Keratinocyte (primary cell): Measurements from ENCODE around the gene RETSAT. TPM values are rescaled to one million over a fixed set of nuclear protein-coding genes. Genes with fewer than 3 reads are reported as not detected.

Source experiments
- DNase-seq: peaks from one replicate; pipeline ENCODE4 v3.0.0-alpha.2; 2011; ENCODE audit warnings: low read depth, missing footprints, low spot score
- FAIRE-seq: peaks from 2 replicates; lab custom pipeline; 2011; peaks lifted over from hg19 to GRCh38; lab: Jason Lieb, UNC
- H2AFZ ChIP-seq: 2 replicates; pipeline ENCODE4 v1.6.0; 2012; ENCODE audit warnings: low read length, control low read depth, inconsistent platforms; ENCODE audit not compliant: control insufficient read depth
- H3K27ac ChIP-seq: 2 replicates; pipeline ENCODE4 v1.5.1; 2011; ENCODE audit warnings: low read length; ENCODE audit not compliant: control insufficient read depth, insufficient read depth
- H3K27me3 ChIP-seq: 3 replicates; pipeline ENCODE4 v1.6.0; 2011; ENCODE audit warnings: low read length; ENCODE audit not compliant: control insufficient read depth, insufficient read depth; ENCODE audit errors: extremely low read depth
- H3K36me3 ChIP-seq, 2 experiments: 2 replicates in 1 of 2; 3 replicates in 1 of 2; pipeline ENCODE4 v1.5.1; 2011; ENCODE audit warnings: low read length in 2 of 2, mild to moderate bottlenecking in 1 of 2; ENCODE audit not compliant: control insufficient read depth in 2 of 2, insufficient read depth in 2 of 2; ENCODE audit errors: extremely low read depth in 1 of 2
- H3K4me1 ChIP-seq: 3 replicates; pipeline ENCODE4 v1.5.1; 2011; ENCODE audit warnings: low read length; ENCODE audit not compliant: control insufficient read depth, insufficient read depth; ENCODE audit errors: extremely low read depth
- H3K4me2 ChIP-seq: 3 replicates; pipeline ENCODE4 v1.6.0; 2011; ENCODE audit warnings: low read depth, low read length; ENCODE audit not compliant: control insufficient read depth, insufficient read depth; ENCODE audit errors: extremely low read depth
- H3K4me3 ChIP-seq, 3 experiments: fragments of 200-600 bp in 1 of 3; sonication (generic) in 1 of 3; 2 replicates in 2 of 3; 3 replicates in 1 of 3; pipeline ENCODE4 v1.5.1; 2011 to 2016; ENCODE audit warnings: low read length in 3 of 3, mild to moderate bottlenecking in 3 of 3, control low read depth in 2 of 3, inconsistent platforms in 1 of 3, low read depth in 1 of 3, mixed read lengths in 1 of 3, mixed run types in 1 of 3, moderate library complexity in 1 of 3; ENCODE audit not compliant: control insufficient read depth in 2 of 3, insufficient read depth in 2 of 3; ENCODE audit errors: extremely low read depth in 1 of 3
- H3K79me2 ChIP-seq: 2 replicates; pipeline ENCODE4 v1.6.0; 2012; ENCODE audit warnings: low read length; ENCODE audit not compliant: control insufficient read depth, insufficient read depth
- H3K9ac ChIP-seq: 3 replicates; pipeline ENCODE4 v1.6.0; 2011; ENCODE audit warnings: low read length; ENCODE audit not compliant: control insufficient read depth, insufficient read depth; ENCODE audit errors: extremely low read depth
- H3K9me1 ChIP-seq: 3 replicates; pipeline ENCODE4 v1.6.0; 2011; ENCODE audit warnings: low read length; ENCODE audit not compliant: control insufficient read depth, insufficient read depth; ENCODE audit errors: extremely low read depth
- H3K9me3 ChIP-seq: 2 replicates; pipeline ENCODE4 v1.5.1; 2012; ENCODE audit warnings: low read depth, low read length; ENCODE audit not compliant: control insufficient read depth
- H4K20me1 ChIP-seq: 3 replicates; pipeline ENCODE4 v1.6.0; 2011; ENCODE audit warnings: low read length; ENCODE audit not compliant: control insufficient read depth, insufficient read depth; ENCODE audit errors: extremely low read depth
- CTCF ChIP-seq, 3 experiments: IDR thresholded peaks in 1 of 3; conservative IDR thresholded peaks in 1 of 3; optimal IDR thresholded peaks in 1 of 3; 2 replicates in 2 of 3; 3 replicates in 1 of 3; pipeline versions ENCODE3 to v1.5.1; 2011; ENCODE audit warnings: low read length in 3 of 3, mild to moderate bottlenecking in 3 of 3, moderate library complexity in 2 of 3, control low read depth in 1 of 3, inconsistent platforms in 1 of 3; ENCODE audit not compliant: insufficient read depth in 2 of 3; ENCODE audit errors: extremely low read depth in 1 of 3
- EZH2 ChIP-seq: IDR thresholded peaks from one replicate; pipeline ENCODE4 v1.6.1; 2012; ENCODE audit warnings: inconsistent platforms, mild to moderate bottlenecking, low read length, moderate library complexity
- dilution Hi-C: fragments of 300-500 bp; cut with MboI; formaldehyde crosslinking; loops from one replicate; pipeline ENCODE4 v1.7.0; 2020; ENCODE audit warnings: low sequenced_read_pairs; ENCODE audit not compliant: extremely low pct_ligation_motif_present
- polyA plus RNA-seq, 5 experiments: library from polyadenylated mRNA; depleted of rRNA in 3 of 5; stranded (reverse) in 3 of 5; stranded (forward) in 1 of 5; unstranded in 1 of 5; fragments of >200 nt; gene quantifications; 1 replicate in 1 of 5; 2 replicates in 3 of 5; 3 replicates in 1 of 5; pipeline versions ENCODE4 v1.2.1 to v1.2.3, GENCODE V29; 2011 to 2012; ENCODE audit warnings: missing spikeins in 2 of 5, low read depth in 1 of 5, low replicate concordance in 1 of 5

RETSAT gene
- polyA plus RNA-seq, 1 donor (not counting 4 experiments of a cell fraction or from before 2014, with no cell fraction given): 74.0 TPM

DNA sequence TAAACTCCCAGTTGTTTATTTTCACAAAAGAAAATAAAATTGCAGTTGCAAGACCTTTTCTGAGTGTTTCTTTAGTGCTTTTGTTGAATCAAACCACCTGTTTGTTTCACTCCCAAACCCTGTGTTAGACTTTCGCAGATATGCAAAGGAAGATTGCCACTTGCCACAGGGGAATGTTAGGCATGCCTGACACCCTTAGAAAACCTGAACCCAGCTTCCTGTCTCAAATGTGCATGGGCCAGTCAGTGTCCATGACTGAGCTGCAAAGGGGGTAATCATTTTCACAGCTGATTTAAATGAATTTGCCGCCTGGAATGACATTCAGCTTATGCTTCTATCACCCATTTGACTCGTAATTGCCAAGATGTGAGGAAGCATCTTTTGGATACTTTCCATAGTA is 44.0 kb downstream of the RETSAT start:
- dilution Hi-C loops: loop anchor here (10.0 kb wide), 1 partner anchor 54 kb away; no protein-coding TSS in a partner anchor
- H3K36me3 ChIP-seq: peaks cover 0 to 24% of the 10 kb centered on the region in 2 experiments
- no peak overlapping the region for H3K4me3 ChIP-seq

DNA sequence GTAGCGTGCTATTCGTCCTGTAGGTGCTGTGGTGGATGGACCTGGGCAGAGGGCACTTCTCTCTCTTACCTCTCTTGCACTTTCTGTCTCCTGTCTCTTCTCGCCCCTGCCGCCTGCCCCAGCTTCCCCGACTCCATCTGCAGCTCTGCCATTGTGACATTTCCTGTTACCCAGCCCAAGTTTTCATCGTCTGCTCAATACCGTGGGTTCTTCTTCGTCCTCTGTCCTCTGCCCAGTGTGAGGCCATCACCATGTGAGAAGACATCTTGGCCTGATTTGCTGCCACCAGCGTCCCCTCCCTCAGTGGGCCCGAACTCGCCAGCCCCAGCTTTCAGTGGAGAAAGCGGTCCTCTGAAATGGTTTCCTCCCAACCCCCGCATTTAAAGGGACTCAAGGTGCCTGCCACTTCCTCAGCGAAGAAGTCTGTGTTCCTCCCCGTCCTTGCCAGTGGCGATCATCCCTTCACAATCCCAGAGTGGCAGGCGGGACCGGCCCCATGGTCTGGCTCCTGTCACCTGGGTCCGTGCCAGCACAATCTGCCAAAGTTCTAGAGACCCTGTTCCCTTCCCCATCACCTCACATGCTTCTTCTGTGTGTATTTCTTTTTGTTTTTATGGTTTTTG is 44.5 kb downstream of the RETSAT start:
- Histone ChIP-seq H3K4me3 (no peak overlapping the region), H3K4me2 (no peak overlapping the region), H3K27me3 (no peaks in the 10 kb centered on the region), H3K9ac (no peak overlapping the region), H2AFZ (no peak overlapping the region), H3K9me1 (no peaks in the 10 kb centered on the region), H3K36me3 (peaks cover 0 to 24% of the 10 kb centered on the region in 2 experiments), H3K9me3 (no peaks in the 10 kb centered on the region), H3K4me1 (peaks cover 12% of the 10 kb centered on the region), H4K20me1 (no peaks in the 10 kb centered on the region), H3K27ac (no peak overlapping the region), H3K79me2 (no peaks in the 10 kb centered on the region)
- no peak for FAIRE-seq
- TF ChIP-seq EZH2 (no peak), CTCF (optimal IDR thresholded peaks at IDR 0.05 in 1 of 3, IDR thresholded peaks at IDR 0.05 in 1 of 3, conservative IDR thresholded peaks at IDR 0.05 in 1 of 3; ENCODE audit: extremely low read depth in 1 of 3, insufficient read depth in 2 of 3, low read length in 3 of 3) (no peak)
- no peak for DNase-seq
- dilution Hi-C loops: loop anchor here (10.0 kb wide), 1 partner anchor 55 kb away; no protein-coding TSS in a partner anchor

More for the DNA sequence above, 44.0 kb downstream of the RETSAT start:
- FAIRE-seq: no peak
- Histone ChIP-seq H3K9me1 (no peaks in the 10 kb centered on the region), H3K4me1 (peaks cover 12% of the 10 kb centered on the region), H3K27ac (no peak overlapping the region), H3K9ac (no peak overlapping the region), H3K9me3 (no peaks in the 10 kb centered on the region), H3K79me2 (no peaks in the 10 kb centered on the region), H3K27me3 (no peaks in the 10 kb centered on the region), H3K4me2 (no peak overlapping the region), H2AFZ (no peak overlapping the region), H4K20me1 (no peaks in the 10 kb centered on the region)
- TF ChIP-seq EZH2: no peak
- no peak for TF ChIP-seq CTCF (optimal IDR thresholded peaks at IDR 0.05 in 1 of 3, IDR thresholded peaks at IDR 0.05 in 1 of 3, conservative IDR thresholded peaks at IDR 0.05 in 1 of 3; ENCODE audit: extremely low read depth in 1 of 3, insufficient read depth in 2 of 3, low read length in 3 of 3)
- DNase-seq: no peak
